Lung (tissue), 12 donors: Measurements from ENCODE around the gene TAC4. TPM values are rescaled to one million over a fixed set of nuclear protein-coding genes. Genes with fewer than 3 reads are reported as not detected.
A peak's percentile ranks its signal among the peaks of the same experiment; 100 is the strongest.

Source experiments
- ATAC-seq: fragments of 200-7000 bp; cut with Tn5 transposase; one replicate; pipeline ENCODE4 v1.9.1; 2020; ENCODE audit warnings: moderate number of reproducible peaks; ENCODE audit not compliant: insufficient read depth, low FRiP score
- DNase-seq, 3 donors: peaks; one replicate each; pipeline ENCODE4 v3.0.0-alpha.2; 2013 to 2017
- H3K27ac ChIP-seq, 2 donors: one replicate each; pipeline ENCODE4 v1.5.1; 2013; ENCODE audit warnings: mild to moderate bottlenecking in 2 of 2, moderate library complexity in 2 of 2, control low read depth in 1 of 2, inconsistent platforms in 1 of 2, low read depth in 1 of 2, low read length in 1 of 2
- H3K27me3 ChIP-seq, 3 donors: one replicate each; pipeline ENCODE4 v1.5.1; 2013; ENCODE audit warnings: low read length in 2 of 3; ENCODE audit not compliant: control insufficient read depth in 3 of 3, insufficient read depth in 3 of 3
- H3K36me3 ChIP-seq, 4 donors: one replicate each; pipeline ENCODE4 v1.5.1; 2013; ENCODE audit warnings: low read length in 4 of 4, mild to moderate bottlenecking in 1 of 4, moderate library complexity in 1 of 4; ENCODE audit not compliant: control insufficient read depth in 4 of 4, insufficient read depth in 4 of 4
- H3K4me1 ChIP-seq, 5 donors: one replicate each; pipeline ENCODE4 v1.5.1; 2013; ENCODE audit warnings: low read length in 5 of 5, mild to moderate bottlenecking in 2 of 5, moderate library complexity in 1 of 5; ENCODE audit not compliant: control insufficient read depth in 5 of 5, insufficient read depth in 5 of 5
- H3K4me3 ChIP-seq: one replicate; pipeline ENCODE4 v1.5.1; 2013; ENCODE audit warnings: mild to moderate bottlenecking, control low read depth, moderate library complexity
- H3K9ac ChIP-seq, 2 donors: one replicate each; pipeline ENCODE4 v1.5.1; 2013; ENCODE audit warnings: low read length in 2 of 2, control low read depth in 1 of 2; ENCODE audit not compliant: insufficient read depth in 1 of 2
- H3K9me3 ChIP-seq, 4 donors: one replicate each; pipeline ENCODE4 v1.5.1; 2013; ENCODE audit warnings: low read length in 3 of 4, mild to moderate bottlenecking in 1 of 4, moderate library complexity in 1 of 4; ENCODE audit not compliant: control insufficient read depth in 4 of 4, insufficient read depth in 3 of 4
- CTCF ChIP-seq: IDR thresholded peaks from 2 replicates; pipeline ENCODE4 v1.5.1; 2012; ENCODE audit warnings: mild to moderate bottlenecking; ENCODE audit errors: control extremely low read depth, extremely low read depth
- WGBS, 2 donors: extraction: QIAGEN DNeasy Blood & Tissue Kit; methylation state at CpG; one replicate each; pipeline ENCODE4 v1.1.7; 2013; 5-methylcytosine and 5-hydroxymethylcytosine counted together
- polyA plus RNA-seq, 2 donors: library from polyadenylated mRNA; stranded (reverse); fragments of 200-250 nt; gene quantifications; one replicate each; pipeline ENCODE4 v1.2.1, GENCODE V29; 2013
- total RNA-seq, 2 donors: library from RNA; depleted of rRNA in 1 of 2; stranded (reverse); fragments of >200 nt in 1 of 2; gene quantifications; one replicate each; pipeline ENCODE4 v1.2.1, GENCODE V29; 2014 to 2021
- donor health status: control.
- donor health status: control.
- donor health status: Bipolar disorder and iron deficiency.
- donor health status: healthy.
- donor health status: DM: yes; HTN: yes; CAD: no.

The TAC4 gene
- total and polyA plus RNA-seq, 4 donors, result not detected

- WGBS, 2 donors, result 56 to 64% methylated on average over 7 of the region's 7 CpGs
- Histone ChIP-seq H3K27ac (no peak overlapping the region), H3K4me1 (peaks cover 0 to 24% (median 3%) of the 10 kb centered on the region in 5 donors), H3K27me3 (peaks cover 0 to 15% (median 15%) of the 10 kb centered on the region in 3 donors), H3K9me3 (no peaks in the 10 kb centered on the region), H3K9ac (no peak overlapping the region), H3K36me3 (no peaks in the 10 kb centered on the region), H3K4me3 (no peak overlapping the region)
- no peak for TF ChIP-seq CTCF
- ATAC-seq (no peak), DNase-seq (no peak)
These were observed 34.6 kb upstream of the TAC4 start for GRCh38 chr17:49882434-49882833.

GRCh38 chr17:49881054-49881402 lies 33.2 kb upstream of the TAC4 start:
- no peak for TF ChIP-seq CTCF
- no peak overlapping the region for H3K9ac ChIP-seq
- WGBS, 2 donors, result 32 to 60% methylated on average over 3 to 5 of the region's 5 CpGs
- peaks cover 0 to 15% (median 13%) of the 10 kb centered on the region in 3 donors for H3K27me3 ChIP-seq
- no peak overlapping the region for H3K4me3 ChIP-seq
- ATAC-seq (no peak), DNase-seq (peak in 2 of 3 donors; percentile 18 to 24)
- H3K36me3 ChIP-seq, result no peaks in the 10 kb centered on the region
- H3K9me3 ChIP-seq, result no peaks in the 10 kb centered on the region
- peaks cover 0 to 16% (median 0%) of the 10 kb centered on the region in 5 donors for H3K4me1 ChIP-seq
- no peak overlapping the region for H3K27ac ChIP-seq

- H3K9ac ChIP-seq, result no peak overlapping the region
- WGBS, 2 donors, result 7% methylated on average over 35 to 41 of the region's 41 CpGs
- H3K9me3 ChIP-seq, result no peaks in the 10 kb centered on the region
- TF ChIP-seq CTCF, result peak; percentile 83
- H3K27me3 ChIP-seq, result peaks cover 0 to 15% (median 13%) of the 10 kb centered on the region in 3 donors
- H3K36me3 ChIP-seq, result no peaks in the 10 kb centered on the region
- DNase-seq, result peak; percentile 76 to 85 (median 78)
- H3K27ac ChIP-seq, result no peak overlapping the region
- peak; percentile 94 for ATAC-seq
- no peak overlapping the region for H3K4me3 ChIP-seq
- peaks cover 0 to 12% (median 0%) of the 10 kb centered on the region in 5 donors for H3K4me1 ChIP-seq
These were observed 32.6 kb upstream of the TAC4 start for GRCh38 chr17:49880291-49881053.
